ENCODE measurements around the gene GIMAP1. TPM values are rescaled to one million over a fixed set of nuclear protein-coding genes. Genes with fewer than 3 reads are reported as not detected.
"Not testable (repeated sequence)": the region's sequence is repeated elsewhere in the genome, so short reads cannot be mapped to it uniquely, and the experiment has no call there.

Gene GIMAP1
- total RNA-seq, result 1 to 10 TPM; 3.9 to 4.2 TPM

GRCh38 chr7:150716368-150716767, at the start of gene GIMAP1:
GIMAP1 (plus strand) TSS chr7:150716613; CDS start chr7:150719048, 2,435 bp downstream.
- H3K4me1 ChIP-seq (replicated peaks), result no peaks in the 10 kb centered on the region
- H3K27ac ChIP-seq, result no peak within 1 kb of the TSS
- 36% methylated on average over 5 of the region's 5 CpGs for WGBS
- intact Hi-C loops (cut with DNase I), result no loop called here
- no peak for TF ChIP-seq POLR2A (IDR thresholded peaks at IDR 0.05)
- TF ChIP-seq POLR2AphosphoS5 (IDR thresholded peaks at IDR 0.05), result peak; percentile 22
- no peaks in the 10 kb centered on the region for H3K9me3 ChIP-seq
- H3K27me3 ChIP-seq (replicated peaks; ENCODE audit: insufficient read depth), result no peaks in the 10 kb centered on the region
- no peak for DNase-seq (ENCODE audit: low spot score)
- H3K36me3 ChIP-seq, result no peaks in the 10 kb centered on the region
- peak within 1 kb of the TSS; percentile 16 to 19 for H3K4me3 ChIP-seq

DNA sequence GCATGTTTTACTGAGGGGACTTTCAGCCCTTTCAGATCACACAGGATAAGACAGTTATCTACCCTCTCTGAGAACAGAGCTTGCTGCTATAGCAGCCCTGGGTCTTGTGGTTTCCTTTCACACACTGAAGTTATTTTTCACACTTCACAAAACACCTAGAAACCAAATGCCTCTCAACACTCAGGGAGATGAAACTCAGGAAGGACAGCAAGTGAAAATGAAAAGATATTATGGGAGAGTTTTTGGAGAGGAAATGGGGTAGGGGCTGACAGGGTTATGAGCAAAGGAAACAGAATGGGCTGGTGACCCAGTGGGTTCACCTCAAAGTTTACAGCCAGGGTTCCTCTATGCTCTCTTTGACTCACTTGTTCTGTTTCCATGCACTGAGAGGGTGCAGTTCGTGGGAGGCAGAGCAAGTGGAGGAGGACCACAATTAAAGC, 47.9 kb upstream of the GIMAP1 start:
- TF ChIP-seq POLR2AphosphoS5 (IDR thresholded peaks at IDR 0.05) (no peak), CTCF (IDR thresholded peaks at IDR 0.05) (no peak), POLR2A (IDR thresholded peaks at IDR 0.05) (no peak)
- DNase-seq (ENCODE audit: low spot score), result no peak
- Histone ChIP-seq H3K27ac (no peak overlapping the region), H3K4me1 (replicated peaks) (no peaks in the 10 kb centered on the region), H3K4me3 (no peak overlapping the region), H3K27me3 (replicated peaks; ENCODE audit: insufficient read depth) (no peaks in the 10 kb centered on the region), H3K36me3 (no peaks in the 10 kb centered on the region), H3K9me3 (no peaks in the 10 kb centered on the region)
- 50% methylated on average over 1 of the region's 1 CpG for WGBS
- intact Hi-C loops (cut with DNase I), result no loop called here

DNA sequence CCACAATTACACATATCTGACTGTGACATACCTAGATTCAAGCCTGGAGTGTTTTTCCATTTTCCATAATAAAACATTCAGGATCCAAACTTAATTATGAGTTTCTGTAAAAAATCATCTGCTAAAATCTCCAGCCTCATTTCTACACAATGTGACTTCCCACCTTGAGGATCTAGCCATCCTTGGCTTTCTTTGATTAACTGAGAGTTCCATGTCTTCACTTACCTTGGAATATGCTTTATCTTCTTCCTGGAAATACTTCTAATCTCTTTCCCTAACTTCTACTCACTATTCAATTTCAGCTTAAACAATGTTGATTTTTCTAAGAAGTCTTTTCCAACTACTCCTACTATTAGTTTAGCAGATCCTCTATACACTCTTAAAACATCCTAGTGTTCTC, 47.4 kb upstream of the GIMAP1 start:
- H3K27ac ChIP-seq, result no peak overlapping the region
- DNase-seq (ENCODE audit: low spot score), result no peak
- no peaks in the 10 kb centered on the region for H3K9me3 ChIP-seq
- no peak overlapping the region for H3K4me3 ChIP-seq
- intact Hi-C loops (cut with DNase I), result no loop called here
- H3K36me3 ChIP-seq, result no peaks in the 10 kb centered on the region
- no peaks in the 10 kb centered on the region for H3K27me3 ChIP-seq (replicated peaks; ENCODE audit: insufficient read depth)
- TF ChIP-seq POLR2AphosphoS5 (IDR thresholded peaks at IDR 0.05) (no peak), POLR2A (IDR thresholded peaks at IDR 0.05) (no peak), CTCF (IDR thresholded peaks at IDR 0.05) (no peak)
- H3K4me1 ChIP-seq (replicated peaks), result no peaks in the 10 kb centered on the region

- WGBS, result 85% methylated on average over 7 of the region's 7 CpGs
- H3K9me3 ChIP-seq; H3K4me1 ChIP-seq (replicated peaks); H3K36me3 ChIP-seq; intact Hi-C loops (cut with DNase I); H3K4me3 ChIP-seq; H3K27ac ChIP-seq; DNase-seq (ENCODE audit: low spot score); H3K27me3 ChIP-seq (replicated peaks; ENCODE audit: insufficient read depth): not testable (repeated sequence)
These were observed 44.4 kb upstream of the GIMAP1 start for GRCh38 chr7:150671798-150672585.

DNA sequence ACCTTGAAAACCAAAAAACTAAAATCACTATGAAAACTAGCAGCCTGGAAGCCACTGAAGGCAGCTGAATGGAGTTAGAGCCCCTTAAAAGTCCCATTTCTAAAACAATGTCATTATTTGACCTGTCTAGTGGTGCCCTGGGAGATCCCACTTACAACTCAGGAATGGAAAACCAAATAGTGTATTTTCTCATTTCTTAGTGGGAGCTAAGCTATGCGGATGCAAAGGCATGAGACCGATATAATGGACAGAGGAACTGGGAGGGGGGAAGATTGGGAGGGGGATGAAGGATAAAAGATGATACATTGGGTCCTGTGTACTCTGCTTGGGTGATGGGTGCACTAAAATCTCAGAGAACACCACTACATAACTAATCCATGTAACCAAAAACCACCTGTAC, 40.7 kb upstream of the GIMAP1 start:
- Histone ChIP-seq H3K36me3 (no peaks in the 10 kb centered on the region), H3K27ac (no peak overlapping the region), H3K9me3 (no peaks in the 10 kb centered on the region), H3K4me3 (no peak overlapping the region), H3K4me1 (replicated peaks) (no peaks in the 10 kb centered on the region), H3K27me3 (replicated peaks; ENCODE audit: insufficient read depth) (no peaks in the 10 kb centered on the region)
- WGBS, result 53% methylated on average over 2 of the region's 2 CpGs
- intact Hi-C loops (cut with DNase I), result no loop called here
- TF ChIP-seq POLR2AphosphoS5 (IDR thresholded peaks at IDR 0.05), result no peak
- no peak for TF ChIP-seq CTCF (IDR thresholded peaks at IDR 0.05)
- TF ChIP-seq POLR2A (IDR thresholded peaks at IDR 0.05), result no peak
- DNase-seq (ENCODE audit: low spot score), result no peak

GRCh38 chr7:150676276-150676675, 40.1 kb upstream of the GIMAP1 start:
- H3K4me3 ChIP-seq; H3K27ac ChIP-seq; intact Hi-C loops (cut with DNase I); H3K4me1 ChIP-seq (replicated peaks); DNase-seq (ENCODE audit: low spot score); H3K36me3 ChIP-seq; H3K9me3 ChIP-seq; H3K27me3 ChIP-seq (replicated peaks; ENCODE audit: insufficient read depth): not testable (repeated sequence)

DNA sequence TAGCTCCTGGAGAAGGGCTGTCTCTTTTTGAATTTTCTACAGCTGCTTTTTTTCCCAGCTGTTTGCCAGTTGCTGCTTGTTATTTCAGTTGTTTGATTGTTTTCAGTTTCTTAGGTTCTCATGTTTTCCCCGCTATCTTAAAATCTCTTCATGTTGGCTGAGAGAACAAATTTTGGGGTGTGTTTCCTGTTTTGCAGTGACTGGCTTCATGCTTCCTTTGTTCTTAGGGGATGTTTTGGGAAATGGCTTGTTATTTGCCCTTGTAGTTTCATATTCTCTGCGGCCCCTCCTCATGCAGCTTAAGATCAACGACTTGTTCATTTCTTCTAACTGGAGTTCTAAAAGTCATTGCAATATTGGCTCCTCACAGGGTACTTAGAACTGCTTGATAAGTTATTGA, 39.6 kb upstream of the GIMAP1 start:
- H3K9me3 ChIP-seq; H3K27ac ChIP-seq; H3K4me3 ChIP-seq; intact Hi-C loops (cut with DNase I); DNase-seq (ENCODE audit: low spot score); H3K27me3 ChIP-seq (replicated peaks; ENCODE audit: insufficient read depth); H3K36me3 ChIP-seq; H3K4me1 ChIP-seq (replicated peaks): not testable (repeated sequence)
- WGBS, result 22% methylated on average over 3 of the region's 3 CpGs

GRCh38 chr7:150678601-150679000, 37.8 kb upstream of the GIMAP1 start:
- H3K4me3 ChIP-seq; H3K4me1 ChIP-seq (replicated peaks); intact Hi-C loops (cut with DNase I); H3K27me3 ChIP-seq (replicated peaks; ENCODE audit: insufficient read depth); DNase-seq (ENCODE audit: low spot score); H3K27ac ChIP-seq; H3K36me3 ChIP-seq; H3K9me3 ChIP-seq: not testable (repeated sequence)
- 85% methylated on average over 11 of the region's 11 CpGs for WGBS

DNA sequence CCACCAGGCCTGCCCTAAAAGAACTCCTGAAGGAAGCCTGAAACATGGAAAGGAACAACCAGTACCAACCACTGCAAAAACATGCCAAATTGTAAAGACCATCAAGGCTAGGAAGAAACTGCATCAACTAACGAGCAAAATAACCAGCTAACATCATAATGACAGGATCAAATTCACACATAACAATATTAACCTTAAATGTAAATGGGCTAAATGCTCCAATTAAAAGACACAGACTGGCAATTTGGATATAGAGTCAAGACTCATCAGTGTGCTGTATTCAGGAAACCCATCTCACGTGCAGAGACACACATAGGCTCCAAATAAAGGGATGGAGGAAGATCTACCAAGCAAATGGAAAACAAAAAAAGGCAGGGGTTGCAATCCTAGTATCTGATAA, 36.0 kb upstream of the GIMAP1 start:
- intact Hi-C loops (cut with DNase I); H3K27me3 ChIP-seq (replicated peaks; ENCODE audit: insufficient read depth); H3K9me3 ChIP-seq; H3K36me3 ChIP-seq; H3K4me1 ChIP-seq (replicated peaks); H3K27ac ChIP-seq; DNase-seq (ENCODE audit: low spot score); H3K4me3 ChIP-seq: not testable (repeated sequence)
- WGBS, result 85% methylated on average over 2 of the region's 2 CpGs

Measured in prostate gland (tissue), 2 donors.